Measurements from ENCODE around the gene CFDP1. TPM values are rescaled to one million over a fixed set of nuclear protein-coding genes. Genes with fewer than 3 reads are reported as not detected.

CFDP1 gene
- total and polyA plus RNA-seq, 2 donors (not counting 1 experiment from before 2014, with no cell fraction given): 6.3 to 42.8 TPM

DNA sequence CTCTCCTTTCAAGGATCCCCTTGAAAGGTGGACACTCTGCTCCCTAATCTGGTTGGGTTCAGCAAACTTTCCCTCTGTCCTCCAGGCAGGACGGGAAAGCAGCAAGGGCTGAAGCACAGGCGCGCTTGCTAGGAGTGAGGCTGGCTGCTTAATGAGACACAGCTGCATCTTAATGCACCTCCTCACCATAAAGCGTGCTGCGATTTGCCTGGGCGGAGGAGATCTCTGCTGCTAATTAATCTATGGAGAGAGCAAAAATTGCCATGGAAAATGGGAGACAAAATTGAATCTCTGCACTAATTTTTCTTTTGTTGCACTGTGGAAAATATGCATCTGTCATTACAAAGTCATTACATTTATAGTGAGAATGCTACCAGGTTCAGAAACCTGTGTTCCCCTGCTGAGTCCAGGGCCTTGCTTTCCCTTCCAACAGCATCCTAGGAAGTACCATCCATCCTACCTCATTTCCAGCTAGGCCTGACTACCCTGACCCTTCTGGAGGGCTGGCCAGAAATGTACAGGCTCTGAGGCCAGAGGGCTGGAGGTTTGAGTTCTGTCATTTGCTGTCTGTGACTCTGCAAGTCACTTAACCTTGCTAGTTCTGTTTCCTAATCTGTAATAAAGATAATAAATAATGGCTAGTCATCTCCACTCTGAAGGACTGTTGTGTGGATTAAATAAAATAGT lies 138.4 kb downstream of the CFDP1 start:
- no peaks in the 10 kb centered on the region for H4K20me1 ChIP-seq (ENCODE audit: control insufficient read depth, insufficient read depth, low read length, poor library complexity, severe bottlenecking)
- WGBS (ENCODE audit: insufficient coverage): no CpG with 5 or more reads among the region's 6 CpGs
- intact Hi-C loops (cut with micrococcal nuclease): no loop called here
- Mint-ChIP-seq H3K27me3 (no peaks in the 10 kb centered on the region), H3K4me1 (no peaks in the 10 kb centered on the region), H3K27ac (no peak overlapping the region), H3K4me3 (no peak overlapping the region), H3K9me3 (ENCODE audit: insufficient read depth) (no peaks in the 10 kb centered on the region)
- no peaks in the 10 kb centered on the region for H3K4me1 ChIP-seq (ENCODE audit: control insufficient read depth in 2 of 2, insufficient read depth in 2 of 2, low read length in 2 of 2)
- H3K27me3 ChIP-seq (replicated peaks in 1 of 4; ENCODE audit: control extremely low read depth in 1 of 4, control insufficient read depth in 3 of 4, insufficient read depth in 4 of 4, low read length in 3 of 4): no peaks in the 10 kb centered on the region
- TF ChIP-seq EZH2 (IDR thresholded peaks at IDR 0.05; ENCODE audit: borderline replicate concordance, insufficient read depth, low read depth, low read length, poor library complexity, severe bottlenecking): no peak
- no peak for TF ChIP-seq CTCF (IDR thresholded peaks at IDR 0.05)
- peaks cover 2 to 30% of the 10 kb centered on the region in 2 experiments for H3K36me3 ChIP-seq (replicated peaks in 1 of 2; ENCODE audit: control extremely low read depth in 1 of 2, control insufficient read depth in 1 of 2, extremely low read depth in 1 of 2, insufficient read depth in 2 of 2, low read length in 1 of 2)
- H2AFZ ChIP-seq (ENCODE audit: insufficient read depth, low read depth, low read length, poor library complexity, severe bottlenecking): no peak overlapping the region
- DNase-seq (no peak), ATAC-seq (ENCODE audit: low read depth) (no peak)
- H3K4me2 ChIP-seq (replicated peaks; ENCODE audit: low read depth, low read length, poor library complexity, severe bottlenecking): no peak overlapping the region
- H3K9ac ChIP-seq (ENCODE audit: low read length): no peak overlapping the region
- POLR2A ChIA-PET: no interaction called here
- H3K79me2 ChIP-seq (ENCODE audit: control insufficient read depth, insufficient read depth, low read length): no peaks in the 10 kb centered on the region
- no peaks in the 10 kb centered on the region for H3K9me3 ChIP-seq (ENCODE audit: control extremely low read depth in 1 of 3, control insufficient read depth in 2 of 3, insufficient read depth in 1 of 3, low read length in 2 of 3)
- H3K4me3 ChIP-seq (ENCODE audit: control extremely low read depth in 1 of 5, extremely low read depth in 1 of 5, insufficient read depth in 1 of 5, low read depth in 2 of 5, low read length in 4 of 5): no peak overlapping the region
- H3K27ac ChIP-seq (ENCODE audit: low read length in 2 of 2): no peak overlapping the region
- CTCF ChIA-PET: no interaction called here

DNA sequence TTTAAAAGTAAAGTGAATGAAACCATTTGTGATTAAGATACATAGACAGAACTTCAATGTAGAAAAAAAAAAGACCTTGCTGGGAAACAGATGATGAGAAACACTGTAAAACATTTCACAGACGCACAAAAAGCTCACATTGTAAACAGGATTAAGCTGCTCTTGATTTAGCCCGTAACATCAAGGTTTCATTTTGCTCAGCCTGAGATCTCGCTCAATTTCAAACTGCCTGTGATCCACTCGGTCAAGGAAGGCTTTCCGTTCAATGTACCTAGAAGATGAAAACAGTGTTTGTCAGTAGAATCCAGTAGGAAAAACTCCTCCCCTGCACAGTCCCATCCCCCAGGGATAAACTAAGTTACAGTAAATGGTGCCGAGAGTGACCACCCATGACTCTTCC lies 139.5 kb downstream of the CFDP1 start:
- Mint-ChIP-seq H3K27ac (no peak overlapping the region), H3K4me3 (no peak overlapping the region), H3K4me1 (no peaks in the 10 kb centered on the region), H3K27me3 (no peaks in the 10 kb centered on the region), H3K9me3 (ENCODE audit: insufficient read depth) (no peaks in the 10 kb centered on the region)
- no peak for TF ChIP-seq EZH2 (IDR thresholded peaks at IDR 0.05; ENCODE audit: borderline replicate concordance, insufficient read depth, low read depth, low read length, poor library complexity, severe bottlenecking)
- TF ChIP-seq CTCF (IDR thresholded peaks at IDR 0.05): no peak
- DNase-seq: no peak
- H3K4me1 ChIP-seq (ENCODE audit: control insufficient read depth in 2 of 2, insufficient read depth in 2 of 2, low read length in 2 of 2): no peaks in the 10 kb centered on the region
- no peak for ATAC-seq (ENCODE audit: low read depth)
- H3K27me3 ChIP-seq (replicated peaks in 1 of 4; ENCODE audit: control extremely low read depth in 1 of 4, control insufficient read depth in 3 of 4, insufficient read depth in 4 of 4, low read length in 3 of 4): peaks cover 0 to 4% (median 0%) of the 10 kb centered on the region in 4 experiments
- H2AFZ ChIP-seq (ENCODE audit: insufficient read depth, low read depth, low read length, poor library complexity, severe bottlenecking): no peak overlapping the region
- intact Hi-C loops (cut with micrococcal nuclease): no loop called here
- H3K27ac ChIP-seq (ENCODE audit: low read length in 2 of 2): no peak overlapping the region
- no peak overlapping the region for H3K4me3 ChIP-seq (ENCODE audit: control extremely low read depth in 1 of 5, extremely low read depth in 1 of 5, insufficient read depth in 1 of 5, low read depth in 2 of 5, low read length in 4 of 5)
- no CpG with 5 or more reads among the region's 6 CpGs for WGBS (ENCODE audit: insufficient coverage)
- H3K4me2 ChIP-seq (replicated peaks; ENCODE audit: low read depth, low read length, poor library complexity, severe bottlenecking): no peak overlapping the region
- no peaks in the 10 kb centered on the region for H3K79me2 ChIP-seq (ENCODE audit: control insufficient read depth, insufficient read depth, low read length)
- POLR2A ChIA-PET: no interaction called here
- CTCF ChIA-PET: interaction anchor here (0.6 kb wide), 1 partner anchor 74 kb away, joined by 4 read pairs; no protein-coding TSS in a partner anchor
- no peak overlapping the region for H3K9ac ChIP-seq (ENCODE audit: low read length)
- H3K9me3 ChIP-seq (ENCODE audit: control extremely low read depth in 1 of 3, control insufficient read depth in 2 of 3, insufficient read depth in 1 of 3, low read length in 2 of 3): no peaks in the 10 kb centered on the region
- H4K20me1 ChIP-seq (ENCODE audit: control insufficient read depth, insufficient read depth, low read length, poor library complexity, severe bottlenecking): no peaks in the 10 kb centered on the region
- H3K36me3 ChIP-seq (replicated peaks in 1 of 2; ENCODE audit: control extremely low read depth in 1 of 2, control insufficient read depth in 1 of 2, extremely low read depth in 1 of 2, insufficient read depth in 2 of 2, low read length in 1 of 2): peaks cover 0 to 30% of the 10 kb centered on the region in 2 experiments

All from B cell (primary cell).